Activated CD4-positive, alpha-beta T cell treated with anti-CD3 and anti-CD28 coated beads, Interleukin-2, amount 50 U/mL, for 4 hours (primary cell): ENCODE results near the gene TGM1.
"Not testable (repeated sequence)": the region's sequence is repeated elsewhere in the genome, so short reads cannot be mapped to it uniquely, and the experiment has no call there.

Experiments used
- DNase-seq, 2 experiments: peaks; one replicate each; pipeline ENCODE4 v3.0.0-alpha.2; 2020

Gene TGM1

GRCh38 chr14:24252289-24253124, 10.5 kb downstream of the TGM1 start:
- DNase-seq, result no peak

- no peak for DNase-seq
Measured at GRCh38 chr14:24251880-24252288, 11.1 kb downstream of the TGM1 start.

GRCh38 chr14:24250354-24250753, 12.6 kb downstream of the TGM1 start:
- no peak for DNase-seq

GRCh38 chr14:24249230-24250021, 13.6 kb downstream of the TGM1 start:
- no peak for DNase-seq

- DNase-seq, result no peak
Measured at GRCh38 chr14:24247422-24247821, 15.6 kb downstream of the TGM1 start.

GRCh38 chr14:24246765-24247212, 16.2 kb downstream of the TGM1 start:
- no peak for DNase-seq

- DNase-seq, result not testable (repeated sequence)
Measured at GRCh38 chr14:24245350-24245749, 17.6 kb downstream of the TGM1 start.

GRCh38 chr14:24243336-24243836, 19.6 kb downstream of the TGM1 start:
- DNase-seq, result no peak

GRCh38 chr14:24241829-24242443, 21.0 kb downstream of the TGM1 start:
- peak; percentile 90 to 92 for DNase-seq

- no peak for DNase-seq
Measured at GRCh38 chr14:24240110-24240918, 22.7 kb downstream of the TGM1 start.

- no peak for DNase-seq
Measured at GRCh38 chr14:24238527-24239037, 24.4 kb downstream of the TGM1 start.

GRCh38 chr14:24238123-24238522, 24.9 kb downstream of the TGM1 start:
- DNase-seq, result peak; percentile 41 to 54

- no peak for DNase-seq
Measured at GRCh38 chr14:24237463-24237955, 25.5 kb downstream of the TGM1 start.

- DNase-seq, result no peak
Measured at GRCh38 chr14:24236689-24237462, 26.1 kb downstream of the TGM1 start.

- no peak for DNase-seq
Measured at GRCh38 chr14:24235804-24236688, 26.9 kb downstream of the TGM1 start.

GRCh38 chr14:24234095-24235005, 28.6 kb downstream of the TGM1 start:
- DNase-seq, result no peak

- DNase-seq, result no peak
Measured at GRCh38 chr14:24233538-24233866, 29.5 kb downstream of the TGM1 start.

GRCh38 chr14:24232645-24233537, 30.1 kb downstream of the TGM1 start, which contains the start of gene GMPR2:
GMPR2 (plus strand) TSS chr14:24232929; CDS start chr14:24233254, 325 bp downstream.
- no peak for DNase-seq
